GM12891 (cell line): ENCODE results near the gene YBX2.
"Not testable (repeated sequence)": the region's sequence is repeated elsewhere in the genome, so short reads cannot be mapped to it uniquely, and the experiment has no call there.

Source experiments
- POLR2A ChIP-seq: IDR thresholded peaks from 2 replicates; pipeline ENCODE4 v1.6.1; 2011; ENCODE audit warnings: low read depth, low read length, control low read depth
- POLR2AphosphoS5 ChIP-seq: IDR thresholded peaks from 2 replicates; pipeline ENCODE4 v1.6.1; 2011; ENCODE audit warnings: low read depth, low read length, control low read depth
- POU2F2 ChIP-seq: IDR thresholded peaks from 2 replicates; pipeline ENCODE4 v1.6.1; 2011; ENCODE audit warnings: low read depth, mild to moderate bottlenecking, control low read depth, low read length, moderate library complexity
- TAF1 ChIP-seq: IDR thresholded peaks from 2 replicates; pipeline ENCODE4 v1.6.1; 2011; ENCODE audit warnings: low read depth, low read length, control low read depth

- TF ChIP-seq POLR2A, POLR2AphosphoS5, POU2F2, TAF1: not testable (repeated sequence)
Measured at GRCh38 chr17:7332600-7333069, 38.2 kb upstream of the YBX2 start.
